Activated CD4-positive, alpha-beta T cell treated with anti-CD3 and anti-CD28 coated beads, Interleukin-2, amount 10 ng/mL, durations not matched to agents 24 days and 14 days (primary cell): ENCODE results near the gene TCHH. TPM values are rescaled to one million over a fixed set of nuclear protein-coding genes. Genes with fewer than 3 reads are reported as not detected.
"Not testable (repeated sequence)": the region's sequence is repeated elsewhere in the genome, so short reads cannot be mapped to it uniquely, and the experiment has no call there.

Source experiments
- DNase-seq: peaks from one replicate; pipeline ENCODE4 v3.0.0; 2022
- H3K27ac Mint-ChIP-seq: one replicate; pipeline ENCODE4 v1.8.0; 2022; ENCODE audit warnings: mild to moderate bottlenecking, mixed read lengths
- H3K27me3 Mint-ChIP-seq: one replicate; pipeline ENCODE4 v1.8.0; 2022; ENCODE audit warnings: mixed read lengths
- H3K36me3 Mint-ChIP-seq: one replicate; pipeline ENCODE4 v1.8.0; 2022; ENCODE audit warnings: low read depth, mild to moderate bottlenecking, mixed read lengths
- H3K4me1 Mint-ChIP-seq: one replicate; pipeline ENCODE4 v1.8.0; 2021; ENCODE audit warnings: mixed read lengths
- H3K4me3 Mint-ChIP-seq: one replicate; pipeline ENCODE4 v1.8.0; 2022; ENCODE audit warnings: mild to moderate bottlenecking, moderate library complexity, mixed read lengths
- H3K9me3 Mint-ChIP-seq: one replicate; pipeline ENCODE4 v1.8.0; 2021; ENCODE audit warnings: mixed read lengths
- intact Hi-C: fragments of 100-400 bp; cut with micrococcal nuclease; formaldehyde crosslinking; loops from one replicate; pipeline ENCODE4 v1.15.1; 2023
- total RNA-seq: library from RNA; stranded (reverse); gene quantifications from 2 replicates; pipeline ENCODE4 v1.2.3, GENCODE V29; 2022

The TCHH gene, protein sequence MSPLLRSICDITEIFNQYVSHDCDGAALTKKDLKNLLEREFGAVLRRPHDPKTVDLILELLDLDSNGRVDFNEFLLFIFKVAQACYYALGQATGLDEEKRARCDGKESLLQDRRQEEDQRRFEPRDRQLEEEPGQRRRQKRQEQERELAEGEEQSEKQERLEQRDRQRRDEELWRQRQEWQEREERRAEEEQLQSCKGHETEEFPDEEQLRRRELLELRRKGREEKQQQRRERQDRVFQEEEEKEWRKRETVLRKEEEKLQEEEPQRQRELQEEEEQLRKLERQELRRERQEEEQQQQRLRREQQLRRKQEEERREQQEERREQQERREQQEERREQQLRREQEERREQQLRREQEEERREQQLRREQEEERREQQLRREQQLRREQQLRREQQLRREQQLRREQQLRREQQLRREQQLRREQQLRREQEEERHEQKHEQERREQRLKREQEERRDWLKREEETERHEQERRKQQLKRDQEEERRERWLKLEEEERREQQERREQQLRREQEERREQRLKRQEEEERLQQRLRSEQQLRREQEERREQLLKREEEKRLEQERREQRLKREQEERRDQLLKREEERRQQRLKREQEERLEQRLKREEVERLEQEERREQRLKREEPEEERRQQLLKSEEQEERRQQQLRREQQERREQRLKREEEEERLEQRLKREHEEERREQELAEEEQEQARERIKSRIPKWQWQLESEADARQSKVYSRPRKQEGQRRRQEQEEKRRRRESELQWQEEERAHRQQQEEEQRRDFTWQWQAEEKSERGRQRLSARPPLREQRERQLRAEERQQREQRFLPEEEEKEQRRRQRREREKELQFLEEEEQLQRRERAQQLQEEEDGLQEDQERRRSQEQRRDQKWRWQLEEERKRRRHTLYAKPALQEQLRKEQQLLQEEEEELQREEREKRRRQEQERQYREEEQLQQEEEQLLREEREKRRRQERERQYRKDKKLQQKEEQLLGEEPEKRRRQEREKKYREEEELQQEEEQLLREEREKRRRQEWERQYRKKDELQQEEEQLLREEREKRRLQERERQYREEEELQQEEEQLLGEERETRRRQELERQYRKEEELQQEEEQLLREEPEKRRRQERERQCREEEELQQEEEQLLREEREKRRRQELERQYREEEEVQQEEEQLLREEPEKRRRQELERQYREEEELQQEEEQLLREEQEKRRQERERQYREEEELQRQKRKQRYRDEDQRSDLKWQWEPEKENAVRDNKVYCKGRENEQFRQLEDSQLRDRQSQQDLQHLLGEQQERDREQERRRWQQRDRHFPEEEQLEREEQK (N-terminal part only)
- not detected in 2 replicates for total RNA-seq

GRCh38 chr1:152115344-152115743 is at the start of gene TCHH:
Gene TCHH, minus strand, starts transcription at chr1:152115444. Its CDS starts 1,364 bp downstream, at chr1:152114080.
- H3K4me1 Mint-ChIP-seq: no peaks in the 10 kb centered on the region
- peaks cover 32% of the 10 kb centered on the region for H3K27me3 Mint-ChIP-seq
- H3K4me3 Mint-ChIP-seq: no peak within 1 kb of the TSS
- H3K36me3 Mint-ChIP-seq: no peaks in the 10 kb centered on the region
- no peak for DNase-seq
- no peaks in the 10 kb centered on the region for H3K9me3 Mint-ChIP-seq
- intact Hi-C loops: no loop called here
- no peak within 1 kb of the TSS for H3K27ac Mint-ChIP-seq

DNA sequence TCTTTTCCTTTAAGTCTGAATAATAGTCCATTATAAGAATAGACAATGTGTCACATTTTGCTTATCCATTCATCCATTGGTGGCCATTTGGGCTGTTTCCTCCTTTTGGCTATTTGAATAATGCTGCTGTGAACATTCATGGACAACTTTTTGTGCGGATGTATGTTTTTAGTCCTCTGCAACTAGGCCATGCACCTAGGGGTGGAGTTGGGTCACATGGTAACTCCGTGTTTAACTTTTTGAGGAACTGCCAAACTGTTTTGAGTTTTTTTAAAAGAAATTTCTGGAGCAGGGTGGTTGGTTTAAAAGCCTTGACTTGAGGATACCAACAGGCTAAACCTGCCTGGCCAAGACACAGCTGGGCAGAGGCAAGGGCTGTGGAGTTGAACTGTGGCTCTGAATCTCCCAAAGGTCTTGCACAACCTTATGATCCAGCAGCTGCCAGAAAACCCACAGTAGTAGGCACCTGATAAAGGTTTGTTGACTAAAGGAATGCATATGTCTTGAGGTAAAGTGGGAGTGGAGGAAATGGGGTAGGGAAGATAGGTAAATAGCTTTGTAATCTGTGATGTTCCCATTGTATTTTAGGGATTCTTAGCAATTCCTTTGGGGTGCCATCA is 49.4 kb upstream of the TCHH start:
- H3K4me1 Mint-ChIP-seq: peaks cover 10% of the 10 kb centered on the region
- no peak overlapping the region for H3K4me3 Mint-ChIP-seq
- DNase-seq: no peak
- H3K27me3 Mint-ChIP-seq: peaks cover 9% of the 10 kb centered on the region
- H3K27ac Mint-ChIP-seq: no peak overlapping the region
- intact Hi-C loops: no loop called here
- H3K36me3 Mint-ChIP-seq: no peaks in the 10 kb centered on the region
- H3K9me3 Mint-ChIP-seq: peaks cover 3% of the 10 kb centered on the region

DNA sequence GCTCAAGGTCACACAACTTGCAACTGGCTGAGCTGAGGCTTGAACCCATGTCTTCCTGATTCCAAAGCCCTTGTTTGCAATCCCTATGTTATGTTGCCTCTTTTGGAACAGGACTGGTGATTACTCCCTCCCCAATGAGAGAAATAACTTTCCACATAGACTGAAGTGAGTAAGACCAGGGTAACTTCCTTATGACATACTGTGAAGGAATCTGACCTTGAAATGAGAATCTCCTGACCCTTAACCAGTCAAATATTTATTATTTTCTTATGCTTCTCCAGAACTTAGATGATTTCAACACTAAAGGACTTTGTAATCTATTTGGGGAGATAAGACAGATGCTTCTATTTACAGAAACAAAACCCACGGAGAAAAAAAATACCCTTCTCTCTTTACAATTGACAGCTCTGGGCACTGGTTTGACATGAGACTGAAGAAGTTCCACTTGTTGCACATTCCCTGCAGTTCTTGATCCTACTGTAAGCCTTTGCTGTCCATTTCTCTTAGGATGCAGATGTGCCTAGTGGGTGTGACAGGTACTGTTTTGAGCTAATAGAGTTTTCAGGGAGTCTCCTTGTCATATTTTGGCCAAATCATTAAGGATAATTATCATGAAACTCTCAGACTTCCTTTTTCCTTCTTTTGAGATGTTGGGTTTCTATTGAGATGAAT is 47.7 kb upstream of the TCHH start:
- Mint-ChIP-seq H3K4me3 (no peak overlapping the region), H3K9me3 (peaks cover 3% of the 10 kb centered on the region), H3K27ac (no peak overlapping the region), H3K36me3 (no peaks in the 10 kb centered on the region), H3K27me3 (peaks cover 14% of the 10 kb centered on the region), H3K4me1 (peaks cover 9% of the 10 kb centered on the region)
- no peak for DNase-seq
- intact Hi-C loops: no loop called here

GRCh38 chr1:152160576-152160975 is 45.3 kb upstream of the TCHH start:
- no peaks in the 10 kb centered on the region for H3K36me3 Mint-ChIP-seq
- H3K4me1 Mint-ChIP-seq: peaks cover 2% of the 10 kb centered on the region
- intact Hi-C loops: no loop called here
- H3K27ac Mint-ChIP-seq: no peak overlapping the region
- H3K4me3 Mint-ChIP-seq: no peak overlapping the region
- peaks cover 14% of the 10 kb centered on the region for H3K27me3 Mint-ChIP-seq
- no peak for DNase-seq
- peaks cover 2% of the 10 kb centered on the region for H3K9me3 Mint-ChIP-seq

DNA sequence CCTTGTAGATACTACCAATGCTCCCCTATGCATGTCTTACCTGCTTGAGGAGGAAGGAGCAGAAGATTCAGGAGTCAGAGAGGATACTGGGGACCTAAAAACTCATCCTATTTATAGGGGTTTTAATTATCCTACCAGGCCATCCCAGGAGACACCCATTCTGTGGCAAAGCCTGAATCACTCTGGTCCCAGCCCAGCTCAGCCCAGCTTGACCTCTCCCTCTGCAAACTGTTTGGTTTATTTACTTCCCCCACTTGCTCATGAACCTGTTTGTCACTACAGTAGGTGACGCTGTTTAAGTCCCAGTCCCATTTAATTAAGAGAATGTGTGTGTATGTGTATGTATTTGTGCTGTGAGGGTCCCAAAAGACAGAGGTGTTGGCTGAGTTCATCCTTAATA is 43.9 kb upstream of the TCHH start, which contains the start of gene RPTN:
Gene RPTN (minus strand): TSS at position 85 of the 400 bp plus-strand sequence. CDS start 1,339 bp downstream, outside the sequence.
- H3K36me3 Mint-ChIP-seq: no peaks in the 10 kb centered on the region
- H3K27ac Mint-ChIP-seq: no peak within 1 kb of the TSS
- intact Hi-C loops: no loop called here
- no peak for DNase-seq
- H3K4me1 Mint-ChIP-seq: no peaks in the 10 kb centered on the region
- no peaks in the 10 kb centered on the region for H3K9me3 Mint-ChIP-seq
- H3K4me3 Mint-ChIP-seq: no peak within 1 kb of the TSS
- peaks cover 14% of the 10 kb centered on the region for H3K27me3 Mint-ChIP-seq

- Mint-ChIP-seq H3K9me3 (peaks cover 2% of the 10 kb centered on the region), H3K4me1 (no peaks in the 10 kb centered on the region), H3K27me3 (peaks cover 21% of the 10 kb centered on the region), H3K4me3 (no peak overlapping the region), H3K36me3 (no peaks in the 10 kb centered on the region), H3K27ac (no peak overlapping the region)
- no peak for DNase-seq
- intact Hi-C loops: no loop called here
Measured at GRCh38 chr1:152153996-152154395, 38.8 kb upstream of the TCHH start.

- H3K4me3 Mint-ChIP-seq: no peak overlapping the region
- H3K27me3 Mint-ChIP-seq: peaks cover 21% of the 10 kb centered on the region
- H3K27ac Mint-ChIP-seq: no peak overlapping the region
- H3K36me3 Mint-ChIP-seq: no peaks in the 10 kb centered on the region
- intact Hi-C loops: no loop called here
- no peak for DNase-seq
- no peaks in the 10 kb centered on the region for H3K4me1 Mint-ChIP-seq
- H3K9me3 Mint-ChIP-seq: peaks cover 14% of the 10 kb centered on the region
Measured at GRCh38 chr1:152151646-152152045, 36.4 kb upstream of the TCHH start.

- Mint-ChIP-seq H3K4me3 (no peak overlapping the region), H3K9me3 (peaks cover 22% of the 10 kb centered on the region), H3K36me3 (no peaks in the 10 kb centered on the region), H3K27me3 (peaks cover 26% of the 10 kb centered on the region), H3K4me1 (no peaks in the 10 kb centered on the region), H3K27ac (no peak overlapping the region)
- intact Hi-C loops: no loop called here
- no peak for DNase-seq
Measured at GRCh38 chr1:152148981-152149380, 33.7 kb upstream of the TCHH start.

DNA sequence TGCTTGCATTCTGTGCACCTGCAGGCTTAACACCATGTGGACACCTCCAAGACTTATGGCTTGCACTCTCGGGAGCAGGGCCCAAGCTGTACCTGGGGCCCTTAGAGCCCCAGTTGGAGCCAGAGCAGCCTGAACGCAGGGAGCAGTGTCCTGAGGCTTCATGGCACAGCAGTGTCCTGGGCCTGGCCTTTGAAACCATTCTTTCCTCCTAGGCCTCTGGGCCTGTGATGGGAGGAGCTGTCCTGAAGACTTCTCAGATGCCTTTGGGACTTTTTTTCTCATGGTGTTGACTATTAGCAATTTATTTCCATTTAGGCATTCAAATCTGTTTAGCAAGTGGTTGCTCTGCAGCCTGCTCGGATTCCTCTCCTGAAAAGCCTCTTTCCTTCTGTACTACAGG is 32.8 kb upstream of the TCHH start:
- no peak for DNase-seq
- Mint-ChIP-seq H3K27ac (no peak overlapping the region), H3K36me3 (no peaks in the 10 kb centered on the region), H3K4me1 (peaks cover 4% of the 10 kb centered on the region), H3K9me3 (peaks cover 22% of the 10 kb centered on the region), H3K4me3 (no peak overlapping the region), H3K27me3 (peaks cover 31% of the 10 kb centered on the region)
- intact Hi-C loops: no loop called here

DNA sequence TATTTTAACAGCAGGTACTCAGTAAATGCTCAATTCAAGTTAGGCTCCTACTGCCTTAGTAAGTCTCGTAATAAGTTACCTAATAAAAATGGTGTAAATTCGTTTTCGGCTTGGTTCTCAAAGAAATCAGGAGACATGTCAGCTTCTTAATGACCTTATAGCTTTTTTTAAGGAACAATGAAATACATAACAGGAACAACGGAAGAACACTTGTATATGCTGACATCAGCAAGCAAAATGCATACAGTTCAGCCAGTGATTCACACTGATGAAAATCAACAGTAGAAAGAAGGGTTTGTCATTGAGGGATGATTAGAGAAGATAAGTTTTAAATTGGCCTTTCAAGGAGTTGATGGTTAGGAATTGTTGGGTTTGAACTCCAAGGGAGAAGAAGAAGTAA is 30.5 kb upstream of the TCHH start:
- DNase-seq: no peak
- peaks cover 22% of the 10 kb centered on the region for H3K9me3 Mint-ChIP-seq
- no peaks in the 10 kb centered on the region for H3K36me3 Mint-ChIP-seq
- intact Hi-C loops: no loop called here
- H3K27me3 Mint-ChIP-seq: peaks cover 25% of the 10 kb centered on the region
- no peak overlapping the region for H3K27ac Mint-ChIP-seq
- H3K4me3 Mint-ChIP-seq: no peak overlapping the region
- H3K4me1 Mint-ChIP-seq: peaks cover 4% of the 10 kb centered on the region

GRCh38 chr1:152144674-152145183 is 29.5 kb upstream of the TCHH start:
- DNase-seq, H3K4me1 Mint-ChIP-seq, H3K36me3 Mint-ChIP-seq, H3K4me3 Mint-ChIP-seq, intact Hi-C loops, H3K27ac Mint-ChIP-seq: not testable (repeated sequence)
- Mint-ChIP-seq H3K9me3 (peaks cover 22% of the 10 kb centered on the region), H3K27me3 (peaks cover 28% of the 10 kb centered on the region)

DNA sequence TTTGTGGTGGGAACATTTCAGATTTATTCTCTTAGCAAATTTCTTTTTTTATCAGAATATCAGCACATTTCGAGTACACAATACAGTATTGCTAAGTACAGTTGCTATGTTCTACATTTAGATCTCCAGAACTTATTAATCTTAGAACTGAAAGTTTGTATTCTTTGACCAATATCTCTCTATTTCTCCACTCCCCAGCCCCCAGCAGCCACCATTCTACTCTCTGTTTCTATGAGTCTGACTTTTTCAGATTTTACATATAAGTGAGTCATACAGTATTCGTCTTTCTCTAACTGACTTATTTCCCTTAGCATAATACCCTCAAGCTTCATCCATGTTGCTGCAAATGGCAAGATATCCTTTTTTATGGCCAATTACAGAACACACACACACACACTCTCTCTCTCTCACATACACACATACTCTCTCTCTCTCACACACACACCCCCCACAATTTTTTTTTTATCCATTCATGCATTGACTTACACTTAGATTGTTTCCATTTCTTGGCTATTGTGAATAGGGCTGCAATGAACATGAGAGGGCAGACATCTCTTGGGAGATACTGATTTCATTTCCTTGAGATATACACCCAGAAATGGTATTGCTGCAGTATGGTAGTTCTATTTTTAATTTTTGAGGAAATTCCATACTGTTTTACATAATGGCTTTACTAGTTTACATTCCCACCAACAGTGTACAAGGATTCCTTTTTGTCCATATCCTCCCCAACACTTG is 28.1 kb upstream of the TCHH start:
- Mint-ChIP-seq H3K27ac (no peak overlapping the region), H3K4me1 (peaks cover 4% of the 10 kb centered on the region), H3K36me3 (no peaks in the 10 kb centered on the region), H3K4me3 (no peak overlapping the region), H3K27me3 (peaks cover 30% of the 10 kb centered on the region), H3K9me3 (peaks cover 13% of the 10 kb centered on the region)
- intact Hi-C loops: loop anchor here (1.0 kb wide), 1 partner anchor 317 kb away; no protein-coding TSS in a partner anchor
- no peak for DNase-seq
